Fibroblast of peridontal ligament (primary cell): ENCODE measurements around the gene KPNA2.
"Not testable (repeated sequence)": the region's sequence is repeated elsewhere in the genome, so short reads cannot be mapped to it uniquely, and the experiment has no call there.

Experiments
- DNase-seq: peaks from one replicate; pipeline ENCODE4 v3.0.0-alpha.2; 2010; ENCODE audit errors: extremely low read depth

Gene KPNA2

DNA sequence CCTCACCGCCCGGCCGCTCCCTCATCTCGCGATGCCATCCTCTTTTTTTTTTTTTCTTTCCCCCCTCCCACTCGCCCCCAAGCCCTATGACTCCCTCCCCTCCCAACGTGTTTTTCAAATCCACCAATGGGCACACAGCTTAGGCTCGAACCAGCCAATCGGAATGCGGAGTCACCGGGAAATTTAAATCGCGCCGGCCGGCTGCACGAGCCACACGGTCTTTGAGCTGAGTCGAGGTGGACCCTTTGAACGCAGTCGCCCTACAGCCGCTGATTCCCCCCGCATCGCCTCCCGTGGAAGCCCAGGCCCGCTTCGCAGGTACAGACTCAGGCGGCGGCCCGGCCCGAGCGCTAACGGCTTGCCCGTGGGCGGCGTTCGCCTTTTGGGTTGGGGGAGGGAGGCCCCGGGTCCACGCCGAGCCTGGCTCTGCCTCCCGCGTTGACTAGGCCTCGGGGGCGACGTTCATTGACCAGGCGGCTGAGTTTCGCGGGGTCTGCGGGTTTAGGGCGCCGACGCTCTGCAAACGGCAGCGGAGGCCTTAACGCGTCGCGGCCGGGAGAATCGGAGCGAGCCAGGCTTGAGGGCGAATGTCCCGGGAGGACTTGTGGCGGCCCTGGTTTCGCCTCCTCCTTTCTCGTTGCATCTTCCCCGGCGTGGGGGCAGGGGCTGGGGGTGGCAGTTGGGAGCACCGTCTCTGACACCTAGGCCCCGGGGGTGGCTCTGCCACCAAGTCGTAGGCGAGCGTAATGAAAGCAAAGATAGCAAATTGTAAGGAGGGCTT is at the start of gene KPNA2:
TSS of gene KPNA2 (plus strand) at position 213 of the 781 bp plus-strand sequence. CDS start 1,398 bp downstream, outside the sequence.
- DNase-seq, result peak; percentile 98

DNA sequence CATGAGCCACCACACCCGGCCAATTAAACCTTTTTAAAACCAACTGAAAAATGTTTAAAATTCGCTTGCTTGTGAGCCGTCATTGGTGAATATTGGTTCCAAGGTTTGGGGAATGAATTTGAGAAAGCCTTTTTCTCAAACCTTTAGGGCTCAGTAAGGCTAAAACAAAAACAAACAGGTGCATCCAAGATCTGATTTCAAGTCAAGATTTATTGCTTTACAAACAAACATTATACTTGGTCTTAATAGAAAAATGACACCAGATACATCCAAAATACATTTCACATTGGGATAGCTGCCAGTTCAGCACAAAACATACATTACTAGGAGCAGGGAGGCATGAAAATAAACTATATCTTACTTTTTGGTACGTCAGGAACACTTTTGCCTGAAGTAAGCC is 44.6 kb upstream of the KPNA2 start:
- DNase-seq, result no peak

DNA sequence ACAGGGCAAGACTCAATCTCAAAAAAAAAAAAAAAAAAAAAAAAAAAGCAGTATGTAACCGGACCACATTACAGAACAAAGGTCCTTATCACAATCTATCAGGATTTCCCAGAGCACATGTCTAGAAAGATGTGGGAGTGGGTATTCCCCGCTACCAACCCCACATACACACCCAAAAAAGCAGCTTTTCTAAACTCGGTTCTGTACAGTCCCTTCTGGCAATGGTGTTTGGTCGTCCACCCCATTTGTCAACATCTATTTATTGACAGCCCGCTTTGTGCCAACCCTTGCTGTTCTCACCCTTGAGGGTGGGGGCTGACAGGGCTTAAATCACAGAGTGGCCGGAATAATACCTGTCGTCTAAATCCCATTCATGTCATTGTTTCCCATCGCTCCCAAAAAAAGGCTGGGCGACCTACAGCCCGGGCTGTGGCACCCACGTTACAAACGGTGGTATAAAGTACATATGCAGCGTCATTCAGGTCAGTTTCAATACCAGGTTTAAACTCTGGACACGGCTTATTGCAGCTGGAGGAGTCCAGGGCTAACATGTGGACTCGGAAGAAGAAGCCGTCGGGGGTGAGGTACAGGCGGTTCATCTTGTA is 42.9 kb upstream of the KPNA2 start:
- no peak for DNase-seq

DNA sequence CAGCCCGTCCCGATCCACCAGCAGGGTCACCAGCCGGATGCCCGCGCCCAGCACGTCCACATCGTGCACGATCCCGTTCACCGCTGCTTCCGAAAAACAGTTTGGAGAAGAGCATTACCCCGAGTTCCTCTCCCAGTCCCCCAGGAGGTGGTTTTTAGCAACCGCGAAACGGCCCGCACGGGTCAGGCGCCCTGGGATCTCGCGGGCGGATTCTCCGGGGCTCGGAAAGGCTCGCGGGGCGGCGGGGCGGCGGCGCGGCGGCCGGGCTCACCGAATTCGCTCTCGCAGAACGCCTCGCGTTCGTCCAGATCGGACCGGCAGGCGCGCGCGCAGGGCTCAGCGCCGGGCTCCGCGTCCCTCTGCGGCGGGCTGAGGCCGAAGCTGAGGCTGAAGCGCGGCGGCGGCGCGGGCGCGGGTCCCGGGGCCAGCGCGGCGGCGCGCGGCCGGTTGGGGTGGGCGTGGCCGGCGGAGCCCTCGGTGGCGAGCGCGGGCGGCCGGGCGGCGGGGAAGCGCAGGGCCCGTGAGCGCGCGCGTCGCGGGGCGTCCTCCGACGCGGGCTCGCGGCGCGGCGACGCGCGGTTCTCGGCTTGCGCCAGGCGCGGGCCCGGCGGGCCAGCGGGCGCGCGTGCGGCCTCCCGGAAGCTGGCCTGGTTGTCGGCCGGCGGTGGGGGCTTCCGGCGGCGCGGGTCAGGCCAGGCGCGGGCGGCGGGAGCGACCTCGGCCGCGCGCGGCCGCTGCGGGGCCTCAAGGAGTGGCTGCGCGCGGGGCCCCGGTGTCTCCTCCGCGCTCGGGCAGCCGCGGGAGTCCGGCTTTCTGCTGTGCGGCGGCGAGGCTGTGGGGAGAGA is 42.2 kb upstream of the KPNA2 start:
- DNase-seq, result peak; percentile 71

DNA sequence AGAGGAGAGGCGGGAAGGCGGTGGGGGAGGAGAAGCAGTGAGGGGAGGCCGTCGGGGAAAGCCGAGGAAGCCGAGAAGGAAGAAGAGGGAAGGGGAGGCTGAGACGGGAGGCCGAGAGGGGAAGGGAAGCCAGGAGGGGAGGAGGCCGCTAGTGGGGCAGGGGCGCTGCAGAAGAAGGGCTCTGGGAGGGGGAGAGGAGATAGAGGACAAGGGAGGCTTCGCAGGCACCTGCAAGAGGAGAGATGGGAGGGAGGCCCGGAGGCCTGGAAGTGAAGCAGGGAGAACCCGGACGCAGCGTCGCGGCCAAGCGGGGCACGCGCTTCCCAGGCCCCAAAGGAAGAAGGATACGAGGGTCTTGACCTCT is 41.6 kb upstream of the KPNA2 start:
- DNase-seq, result no peak

DNA sequence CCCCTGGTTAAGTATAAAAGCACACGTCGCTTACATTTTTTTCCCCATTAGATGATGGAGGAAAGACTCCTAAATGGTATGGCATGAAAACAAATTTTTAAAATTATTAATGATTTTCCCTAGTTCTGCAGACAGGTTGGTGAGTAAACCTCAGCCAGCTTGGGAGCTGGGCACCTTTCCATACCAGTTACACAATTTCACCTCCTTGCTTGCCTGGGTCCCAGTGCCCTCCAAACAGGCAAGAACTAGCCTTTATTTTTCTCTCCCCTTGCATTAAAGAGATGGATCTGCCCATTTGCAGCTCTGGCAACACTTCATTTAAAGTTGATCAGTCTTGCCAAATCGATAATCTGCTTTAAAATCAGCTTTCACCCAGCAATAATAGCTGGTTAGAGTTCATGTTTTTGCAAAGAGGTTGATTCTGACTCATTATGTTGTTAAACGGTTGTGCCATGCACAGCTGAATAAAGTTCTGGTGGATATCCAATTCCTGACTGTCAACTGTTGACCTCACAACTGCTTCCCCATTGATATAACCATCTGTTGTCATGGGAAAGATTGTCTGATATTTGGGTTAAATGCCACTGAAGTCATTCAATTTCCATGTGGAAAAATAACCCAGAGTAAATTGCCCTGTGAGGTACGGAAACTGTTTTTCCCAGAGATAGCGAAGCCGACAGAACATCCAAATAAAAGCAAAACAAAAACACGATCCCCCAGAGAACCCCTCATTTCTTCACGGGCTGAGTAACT is 40.5 kb upstream of the KPNA2 start:
- DNase-seq, result peak; percentile 91

DNA sequence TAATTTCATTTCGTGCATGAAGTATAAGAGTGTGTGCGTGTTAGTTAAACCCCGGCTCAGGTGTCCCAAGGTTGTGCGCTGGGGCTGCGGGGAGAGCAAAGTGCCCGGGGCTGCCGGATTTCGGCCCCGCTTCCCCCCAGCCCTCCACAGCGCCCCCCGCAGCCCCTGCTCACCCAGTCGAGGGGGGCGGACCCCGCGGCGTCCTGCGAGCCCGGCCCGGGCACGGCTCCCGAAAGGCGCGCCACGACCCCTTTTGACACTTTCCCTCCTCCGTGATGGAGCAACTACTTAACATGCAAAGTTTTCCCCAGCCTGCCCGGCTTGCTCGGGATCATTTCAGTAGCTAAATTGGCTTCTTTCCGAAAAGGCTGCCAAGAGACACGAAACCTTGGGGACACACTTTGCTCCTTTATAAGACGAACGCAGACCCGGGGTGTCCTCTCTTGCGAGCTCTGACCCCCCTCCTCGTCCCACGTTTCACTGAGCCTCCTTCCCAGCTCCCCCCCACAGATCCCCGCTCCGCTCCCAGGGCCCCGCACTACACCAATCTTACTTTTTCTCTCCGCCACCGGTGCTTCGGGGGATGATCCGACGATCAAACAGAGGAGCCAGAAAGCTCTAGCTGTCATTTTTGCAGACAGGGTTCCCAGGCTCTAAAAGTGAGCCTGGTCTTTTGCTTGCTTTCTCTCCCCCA is 39.8 kb upstream of the KPNA2 start:
- no peak for DNase-seq

DNA sequence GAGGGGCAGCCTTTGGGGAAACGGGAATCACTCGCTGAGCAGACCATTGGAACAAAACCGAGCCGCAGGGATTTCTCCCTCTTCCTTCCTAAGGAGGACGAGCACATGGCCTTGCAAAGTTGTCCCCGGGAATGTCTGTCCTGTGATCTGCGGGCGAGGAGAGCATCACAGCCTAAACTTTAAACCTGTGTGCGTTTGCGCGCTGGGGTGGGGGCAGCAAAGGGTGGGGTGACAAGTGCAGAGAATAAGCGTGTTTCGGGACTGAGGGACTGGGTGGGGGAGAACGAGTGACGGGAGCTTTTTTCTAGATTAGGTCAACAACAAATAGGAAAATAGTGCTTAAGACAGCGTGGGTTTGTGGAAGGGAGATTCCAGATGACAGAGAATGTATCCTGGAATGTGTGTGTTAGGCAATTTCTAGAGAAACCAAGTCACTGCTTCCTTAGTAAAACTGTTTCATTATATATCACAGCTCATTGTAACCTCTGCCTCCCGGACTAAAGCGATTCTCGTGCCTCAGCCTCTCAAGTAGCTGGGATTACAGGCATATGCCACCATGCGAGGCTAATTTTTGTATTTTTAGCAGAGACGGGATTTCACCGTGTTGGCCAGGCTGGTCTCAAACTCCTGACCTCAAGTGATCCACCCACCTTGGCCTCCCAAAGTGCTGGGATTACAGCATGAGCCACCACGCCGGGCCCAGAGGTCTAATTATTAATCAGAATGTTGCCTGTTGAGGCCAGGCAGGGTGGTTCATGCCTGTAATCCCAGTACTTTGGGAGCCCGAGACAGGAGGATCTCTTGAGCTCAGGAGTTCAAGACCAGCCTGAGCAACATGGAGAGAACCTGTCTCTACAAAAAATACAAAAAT is 39.0 kb upstream of the KPNA2 start, which contains the start of gene C17orf58:
TSS of gene C17orf58 (minus strand) at position 169 of the 871 bp plus-strand sequence. CDS start 271 bp downstream, outside the sequence.
- peak; percentile 55 for DNase-seq

DNA sequence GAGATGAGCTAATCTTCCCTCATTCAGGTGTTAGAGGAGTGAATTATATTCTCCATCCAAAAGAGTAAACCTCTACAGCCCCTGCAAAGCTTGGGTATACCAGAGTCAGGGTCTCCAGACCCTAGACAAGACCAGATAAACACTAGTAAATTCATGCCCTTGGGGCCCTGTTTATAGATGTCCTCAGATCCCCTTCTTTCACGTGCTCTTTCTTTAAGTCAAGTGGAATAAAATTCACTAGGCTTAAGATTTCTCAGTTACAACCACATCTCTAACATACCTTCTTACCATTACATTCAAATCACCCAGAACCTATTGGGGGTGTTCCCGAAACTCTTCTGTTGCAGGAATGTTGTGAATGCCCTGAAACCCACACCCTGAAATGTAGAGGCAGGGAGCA is 37.1 kb upstream of the KPNA2 start:
- no peak for DNase-seq

DNA sequence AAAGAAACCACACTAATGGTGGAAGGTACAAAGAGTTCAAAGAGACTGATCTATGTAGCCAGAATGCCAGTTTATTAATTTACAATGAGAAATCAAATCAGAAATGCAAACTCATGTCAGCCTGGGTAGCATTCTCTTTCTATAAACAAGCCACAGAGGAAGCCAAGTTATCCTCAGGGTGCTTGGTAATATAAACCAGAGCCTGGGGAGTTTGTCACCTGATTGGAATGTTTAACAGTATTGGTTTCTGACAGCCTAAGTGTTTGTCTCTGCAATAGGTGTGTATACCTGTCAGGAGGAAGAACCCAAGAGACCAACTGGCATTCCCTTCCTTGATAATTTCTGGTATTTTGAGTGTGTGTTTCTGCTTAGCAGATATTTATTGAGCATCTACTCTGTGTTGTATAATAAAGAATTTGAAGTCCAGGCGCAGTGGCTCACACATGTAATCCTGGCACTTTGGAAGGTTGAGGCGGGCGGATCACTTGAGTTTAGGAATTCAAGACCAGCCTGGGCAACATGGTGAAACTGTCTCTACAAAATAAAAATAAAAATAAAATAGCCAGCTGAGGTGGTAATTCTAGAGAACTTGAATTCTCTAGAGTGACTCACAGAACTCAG is 36.1 kb upstream of the KPNA2 start:
- DNase-seq, result no peak

DNA sequence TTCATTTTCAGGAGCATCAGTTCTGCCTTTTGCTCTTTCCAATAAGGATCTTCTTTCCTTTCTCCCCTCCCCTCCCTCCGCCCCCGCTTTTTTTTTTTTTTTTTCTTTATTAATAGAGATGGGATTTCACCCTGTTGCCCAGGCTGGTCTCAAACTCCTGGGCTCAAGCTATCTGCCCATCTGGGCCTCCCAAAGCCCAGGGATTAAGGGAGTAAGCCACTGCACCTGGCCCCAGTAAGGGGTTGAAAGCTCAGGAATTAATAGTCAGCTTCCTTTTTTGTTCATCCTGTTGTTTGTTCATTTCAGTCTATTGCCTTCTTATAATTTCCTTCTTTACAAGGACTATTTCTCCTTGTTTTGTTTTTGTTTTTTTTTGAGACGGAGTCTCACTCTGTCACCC is 31.3 kb upstream of the KPNA2 start:
- no peak for DNase-seq

DNA sequence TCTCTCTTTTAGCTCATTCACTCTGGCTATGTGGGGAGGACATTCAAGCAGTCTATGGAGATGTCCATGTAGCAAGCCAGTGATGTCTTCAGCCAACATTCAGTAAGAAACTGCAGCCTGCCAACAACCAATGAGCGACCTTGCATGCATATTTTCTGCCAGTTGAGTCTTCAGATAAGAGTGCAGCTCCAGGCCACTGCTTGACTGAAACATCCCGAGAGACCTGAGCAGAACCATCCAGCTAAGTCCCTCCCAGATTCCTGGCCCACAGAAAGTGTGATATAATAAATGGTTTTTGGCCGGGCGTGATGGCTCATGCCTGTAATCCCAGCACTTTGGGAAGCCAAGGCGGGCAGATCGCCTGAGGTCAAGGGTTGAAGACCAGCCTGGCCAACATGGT is 28.7 kb upstream of the KPNA2 start:
- no peak for DNase-seq

DNA sequence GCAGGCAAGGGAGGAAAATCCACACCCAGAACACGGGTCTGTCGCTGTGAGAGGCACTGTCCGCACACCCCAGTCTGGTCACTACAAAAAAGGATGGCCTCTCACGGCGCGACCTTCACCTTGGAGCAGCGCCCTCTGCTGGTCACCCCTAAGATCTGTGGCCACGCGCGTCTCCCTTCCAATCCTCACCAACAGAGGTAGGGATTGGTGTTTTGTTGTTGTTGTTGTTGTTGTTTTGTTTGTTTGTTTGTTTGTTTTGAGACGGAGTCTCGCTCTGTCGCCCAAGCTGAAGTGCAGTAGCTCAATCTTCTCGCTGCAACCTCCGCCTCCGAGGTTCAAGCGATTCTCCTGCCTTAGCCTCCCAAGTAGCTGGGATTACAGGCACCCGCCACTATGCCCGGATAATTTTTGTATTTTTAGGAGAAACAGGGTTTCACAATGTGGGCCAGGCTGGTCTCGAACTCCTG is 24.3 kb upstream of the KPNA2 start:
- DNase-seq, result peak; percentile 13

DNA sequence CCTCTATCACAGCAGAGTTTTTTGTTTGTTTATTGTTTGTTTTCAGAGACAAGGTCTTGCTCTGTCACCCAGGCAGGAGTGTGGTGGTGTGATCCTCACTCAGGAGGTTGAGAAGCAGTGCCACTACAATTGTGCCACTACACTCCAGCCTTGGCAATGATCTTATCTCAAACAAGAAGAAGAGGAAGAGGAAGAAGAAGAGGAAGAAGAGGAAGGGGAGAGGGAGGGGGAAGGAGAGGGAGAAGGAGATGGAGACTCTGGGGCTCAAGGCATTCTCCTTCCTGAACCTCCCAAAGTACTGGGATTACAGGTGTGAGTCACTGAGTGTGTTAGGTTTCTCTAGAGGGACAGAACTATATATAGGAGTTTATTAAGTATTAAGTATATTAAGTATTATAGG is 22.1 kb upstream of the KPNA2 start:
- DNase-seq, result no peak

DNA sequence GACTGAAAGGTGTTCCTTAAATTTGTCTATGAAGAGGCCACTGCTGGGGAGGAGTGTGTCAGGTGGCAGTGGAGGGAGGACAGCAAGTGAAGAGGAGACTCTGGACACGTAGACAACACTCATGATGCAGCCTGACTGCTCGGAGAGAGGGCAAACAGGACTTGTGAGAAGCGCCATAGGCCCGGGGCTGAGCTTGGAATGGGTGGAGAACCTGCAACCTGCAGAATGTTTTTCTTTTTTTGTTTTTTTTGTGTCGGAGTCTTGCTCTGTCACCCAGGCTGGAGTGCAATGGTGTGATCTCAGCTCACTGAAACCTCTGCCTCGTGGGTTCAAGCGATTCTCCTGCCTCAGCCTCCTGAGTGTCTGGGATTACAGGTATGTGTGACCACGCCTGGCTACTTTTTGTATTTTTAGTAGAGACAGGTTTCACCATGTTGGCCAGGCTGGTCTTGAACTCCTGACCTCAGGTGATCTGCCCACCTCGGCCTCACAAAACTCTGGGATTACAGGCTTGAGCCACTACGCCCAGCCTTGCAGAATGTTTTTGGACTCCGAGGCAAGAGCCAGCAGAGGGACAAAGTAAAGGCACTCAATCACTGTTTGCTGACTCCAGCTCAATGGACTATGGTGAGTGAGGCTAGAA is 20.3 kb upstream of the KPNA2 start:
- DNase-seq, result no peak

DNA sequence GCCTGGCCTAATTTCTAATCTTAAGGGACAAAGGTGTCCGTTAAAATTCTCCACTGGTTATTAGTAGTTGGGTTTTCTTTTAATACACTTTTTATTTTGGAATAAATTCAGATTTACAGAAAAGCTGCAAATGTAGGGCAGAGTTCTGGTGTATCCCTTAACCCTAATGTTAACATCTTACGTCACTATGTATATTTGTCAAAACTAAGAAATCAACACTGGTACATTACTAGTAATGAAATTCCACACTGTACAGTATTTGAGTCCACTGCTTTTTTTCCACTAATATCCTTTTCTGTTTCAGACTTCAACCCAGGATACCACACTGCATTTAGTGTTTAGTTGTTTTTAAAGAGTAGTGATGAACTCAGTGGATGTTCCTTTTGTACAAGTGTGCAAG is 18.7 kb upstream of the KPNA2 start:
- no peak for DNase-seq

DNA sequence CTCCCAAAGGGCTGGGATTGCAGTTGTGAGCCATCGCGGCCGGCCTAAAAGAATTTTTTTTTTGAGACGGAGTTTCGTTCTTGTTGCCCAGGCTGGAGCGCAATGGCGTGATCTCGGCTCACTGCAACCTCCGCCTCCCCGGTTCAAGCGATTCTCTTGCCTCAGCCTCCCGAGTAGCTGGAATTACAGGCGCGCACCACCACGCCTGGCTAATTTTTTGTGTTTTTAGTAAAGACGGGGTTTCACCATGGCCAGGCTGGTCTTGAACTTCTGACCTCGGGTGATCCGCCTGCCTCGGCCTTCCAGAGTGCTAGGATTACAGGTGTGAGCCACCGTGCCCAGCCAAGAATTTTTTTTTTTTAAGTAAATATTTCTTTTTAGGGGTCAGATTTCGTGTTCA is 17.0 kb upstream of the KPNA2 start:
- DNase-seq, result not testable (repeated sequence)

DNA sequence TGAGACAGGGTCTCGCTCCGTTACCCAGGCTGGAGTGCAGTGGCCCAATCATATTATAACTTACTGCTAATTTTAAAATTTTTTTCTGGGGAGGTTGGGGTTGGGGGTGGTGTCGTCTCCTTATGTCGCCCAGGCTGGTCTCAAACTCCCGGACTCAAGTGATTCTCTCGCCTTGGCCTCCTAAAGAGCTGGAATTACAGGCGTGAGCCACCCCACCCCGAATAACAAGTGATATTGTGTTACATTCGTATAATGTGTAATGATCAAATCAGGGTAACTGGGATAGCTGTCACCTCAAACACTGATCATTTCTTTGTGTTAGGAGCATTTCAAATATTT is 16.2 kb upstream of the KPNA2 start:
- DNase-seq, result no peak

DNA sequence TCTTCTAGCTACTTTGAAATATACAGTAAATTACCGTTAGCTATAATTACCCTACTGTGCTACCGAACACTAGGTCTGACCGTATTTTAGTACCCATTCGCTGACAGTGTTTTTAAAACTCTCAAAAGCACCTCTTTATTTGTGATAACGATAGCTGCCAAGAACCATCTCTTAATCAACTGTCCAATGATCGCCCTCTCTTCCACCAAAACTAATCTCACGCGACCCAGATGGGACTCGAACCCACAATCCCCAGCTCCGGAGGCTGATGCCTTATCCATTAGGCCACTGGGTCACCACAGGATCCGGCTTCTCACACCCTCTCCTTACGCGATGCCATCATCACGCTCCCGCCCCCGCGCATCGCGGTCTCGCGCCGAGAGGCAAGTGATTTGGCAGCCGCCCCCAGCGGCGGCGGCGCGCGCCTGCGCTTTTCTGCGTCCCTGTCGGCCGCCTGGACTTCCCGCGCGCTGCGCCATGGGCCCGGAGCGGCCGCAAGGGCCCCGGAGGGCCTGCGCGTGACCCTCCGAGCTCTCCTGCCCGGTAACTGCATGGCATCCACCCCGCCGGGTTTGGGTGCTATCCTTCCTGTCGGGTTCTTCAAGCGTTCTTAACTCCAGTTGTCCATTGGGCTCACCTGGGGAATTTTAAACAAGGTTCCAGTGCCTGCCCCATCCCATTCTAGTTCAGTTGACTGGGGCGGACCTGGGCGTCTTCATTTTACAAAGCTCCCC is 15.7 kb upstream of the KPNA2 start:
- DNase-seq, result peak; percentile 97
